GM04504 (cell line): Measurements from ENCODE around the gene HES2.
"Not testable (repeated sequence)": the region's sequence is repeated elsewhere in the genome, so short reads cannot be mapped to it uniquely, and the experiment has no call there.

Source experiments
- DNase-seq: peaks from one replicate; pipeline ENCODE4 v3.0.0-alpha.2; 2012; ENCODE audit warnings: low read depth

HES2 gene

DNA sequence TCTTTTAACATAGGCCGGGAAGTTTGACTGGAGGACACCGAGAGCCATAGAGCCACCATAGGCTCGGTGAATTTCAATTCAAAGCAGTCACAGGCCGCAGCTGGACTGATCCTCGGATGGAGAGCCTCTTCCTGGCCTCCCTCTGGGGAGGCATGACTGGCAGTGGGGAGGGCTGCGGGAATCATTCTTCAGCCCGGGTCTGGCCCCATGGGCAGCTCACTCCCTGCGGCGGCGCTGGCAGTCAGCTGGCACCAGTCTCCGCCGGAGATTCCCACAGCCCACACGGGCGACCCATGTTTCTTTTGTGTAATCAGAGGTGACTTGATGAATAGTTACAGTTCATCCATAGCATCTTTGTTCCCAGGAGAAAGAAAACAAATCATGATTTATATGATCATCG is 15.4 kb upstream of the HES2 start:
- DNase-seq, result no peak

DNA sequence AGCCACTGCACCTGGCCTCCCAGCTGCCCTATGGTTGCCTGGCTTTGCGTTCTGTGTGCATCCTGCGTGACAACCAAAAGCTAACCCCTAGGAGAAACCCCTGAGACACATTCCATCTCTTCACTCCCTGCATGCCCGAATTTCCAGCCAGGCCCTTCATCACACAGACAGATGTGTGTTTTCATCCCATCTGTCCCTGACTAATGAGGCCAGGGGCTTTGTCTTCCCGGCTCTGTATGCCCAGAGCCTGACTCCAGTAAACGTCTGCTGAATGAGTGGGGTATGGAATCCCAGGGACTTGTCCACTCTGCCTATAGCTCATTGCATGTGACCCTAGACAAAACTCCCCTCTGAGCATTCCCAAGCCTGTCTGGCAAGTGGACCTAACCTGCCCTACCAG is 14.5 kb upstream of the HES2 start:
- DNase-seq, result no peak

DNA sequence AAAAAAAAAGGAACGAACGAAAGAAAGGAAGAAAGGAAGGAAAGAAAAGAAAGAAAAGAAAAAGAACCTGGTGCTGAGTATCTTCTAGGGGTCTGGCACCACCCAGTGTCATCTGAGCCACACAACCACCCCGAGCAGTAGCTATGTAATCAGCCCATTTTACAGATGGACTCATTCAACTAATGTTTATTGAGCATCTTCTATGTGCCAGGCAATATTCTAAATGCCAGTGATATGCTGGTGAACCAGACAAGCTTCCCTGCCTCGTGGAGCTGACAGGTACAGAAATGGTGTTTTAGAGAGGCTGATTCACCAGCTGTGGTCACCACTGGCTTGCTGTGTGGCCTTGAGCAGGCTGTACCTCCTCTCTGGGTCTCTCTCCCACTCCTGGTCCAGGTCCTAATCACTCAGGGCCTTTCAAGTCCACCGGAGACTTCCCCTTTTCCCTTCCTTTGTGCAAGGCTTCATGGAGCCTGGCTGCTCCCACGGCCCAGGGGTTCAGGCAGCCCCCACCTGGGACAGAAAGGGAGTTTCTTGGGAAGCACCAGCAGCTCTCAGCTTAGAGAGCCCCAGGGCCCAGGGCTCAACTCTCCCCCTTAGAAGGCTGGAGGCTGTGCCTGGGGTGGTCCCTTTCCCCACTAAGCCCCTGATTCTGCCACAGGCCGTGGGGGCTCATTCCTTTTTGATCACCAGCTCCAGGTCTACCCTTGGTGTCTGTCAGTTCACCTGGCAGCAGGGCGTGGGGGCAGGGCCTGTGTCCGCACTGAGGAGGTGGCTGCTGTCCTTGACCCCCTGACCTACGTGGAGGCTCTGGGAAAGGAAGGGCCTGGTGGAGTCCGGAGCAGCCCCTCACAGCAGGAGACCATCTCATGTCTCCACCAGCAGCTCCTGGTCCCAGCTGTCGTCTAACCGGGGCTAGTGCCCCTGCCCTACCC is 12.2 kb upstream of the HES2 start:
- not testable (repeated sequence) for DNase-seq

DNA sequence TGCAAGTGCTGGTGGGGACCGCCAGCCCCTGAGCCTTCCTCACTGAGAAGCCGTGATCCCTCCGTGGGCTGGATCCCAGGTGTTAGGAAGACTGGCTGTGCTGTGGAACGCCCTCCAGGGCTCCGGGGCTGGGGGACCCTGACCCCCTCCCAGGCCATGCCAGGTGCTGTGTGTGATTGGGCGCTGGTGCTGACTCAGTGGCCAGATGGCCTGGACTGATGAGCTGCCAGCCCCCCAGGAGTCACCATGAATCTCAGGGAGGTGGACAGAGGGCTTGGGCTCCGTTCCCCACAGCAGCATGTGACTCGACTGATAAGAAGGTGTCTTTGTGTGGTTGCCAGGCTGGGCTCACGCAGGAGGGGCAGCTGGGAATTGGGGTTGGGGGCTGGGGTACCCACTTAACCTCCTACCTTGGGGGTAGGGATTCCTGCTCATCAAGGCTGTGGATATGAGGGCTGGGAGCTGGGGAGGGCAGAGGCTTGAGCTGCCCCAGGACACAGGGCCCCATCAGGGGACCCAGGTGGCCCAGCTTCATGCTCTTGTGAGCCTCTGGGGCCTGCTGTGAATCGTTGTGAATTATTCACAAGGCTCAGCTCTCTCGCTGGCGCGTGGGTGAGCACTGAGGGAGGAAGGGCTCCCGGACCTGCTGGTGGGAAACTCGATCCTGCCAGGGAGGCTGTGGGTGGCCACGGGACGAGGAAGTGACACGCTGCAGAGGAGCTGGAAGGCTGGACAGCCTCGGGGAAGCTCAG is 10.1 kb upstream of the HES2 start:
- DNase-seq, result not testable (repeated sequence)

DNA sequence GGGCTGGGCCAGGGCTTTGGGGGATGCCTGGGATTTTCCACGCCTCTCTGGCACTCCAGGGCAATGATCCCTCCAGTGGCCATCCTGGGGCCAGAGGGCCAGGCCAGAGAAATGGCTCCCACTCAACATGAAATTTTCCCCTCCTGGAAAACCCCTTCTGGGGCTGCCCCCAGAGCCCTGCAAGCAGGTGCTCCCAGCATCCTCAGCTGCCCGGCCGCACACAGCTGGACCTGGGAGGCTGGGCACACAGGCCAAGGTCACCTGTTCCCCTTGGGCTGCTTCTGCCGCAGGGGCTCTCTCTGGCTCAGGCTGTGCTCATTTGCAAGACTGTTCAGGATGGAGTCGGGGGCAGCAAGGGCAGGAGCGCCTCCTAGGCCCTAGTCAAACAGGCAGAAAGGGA is 8.7 kb upstream of the HES2 start:
- DNase-seq, result not testable (repeated sequence)

DNA sequence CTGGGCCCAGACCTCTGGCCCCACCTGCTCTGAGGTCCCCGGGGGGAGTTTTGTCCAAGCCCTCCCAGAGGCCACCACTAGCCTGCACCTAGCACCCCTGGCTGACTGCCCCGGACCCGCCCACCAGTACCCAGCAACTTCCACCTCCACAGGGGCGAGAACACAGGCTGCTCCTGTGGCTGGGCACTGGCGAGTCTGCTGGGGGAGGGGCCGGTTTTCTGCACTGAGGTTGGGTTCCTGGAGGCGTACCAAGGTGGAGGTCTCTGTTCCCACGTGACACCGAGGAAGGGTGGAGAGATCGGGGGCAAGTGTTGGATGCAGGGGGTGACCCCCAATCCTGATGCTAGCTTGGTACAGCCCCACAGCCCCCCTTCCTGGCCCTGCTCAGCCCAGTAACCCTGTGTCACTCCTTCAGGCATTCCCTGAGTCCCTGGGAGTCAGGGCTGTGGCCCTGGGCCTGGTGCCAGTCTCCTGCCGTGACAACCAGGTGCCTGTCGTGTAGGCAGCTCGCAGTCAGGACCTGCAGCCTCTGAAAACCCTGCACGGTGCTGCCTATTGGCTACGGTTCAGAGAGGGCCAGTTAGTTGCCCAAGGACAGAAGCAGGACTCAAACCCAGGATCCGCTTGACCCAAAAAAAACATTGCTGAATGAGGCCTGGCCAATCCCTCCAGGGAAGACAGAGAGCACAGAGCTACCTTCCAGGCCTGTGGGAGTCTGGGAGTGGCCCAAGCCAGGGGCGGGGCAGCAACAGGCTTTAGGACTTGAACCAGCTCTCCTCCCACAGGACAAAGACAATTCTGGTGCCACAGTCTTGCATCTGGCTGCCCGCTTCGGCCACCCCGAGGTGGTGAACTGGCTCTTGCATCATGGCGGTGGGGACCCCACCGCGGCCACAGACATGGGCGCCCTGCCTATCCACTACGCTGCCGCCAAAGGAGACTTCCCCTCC is 8.0 kb upstream of the HES2 start:
- no peak for DNase-seq

DNA sequence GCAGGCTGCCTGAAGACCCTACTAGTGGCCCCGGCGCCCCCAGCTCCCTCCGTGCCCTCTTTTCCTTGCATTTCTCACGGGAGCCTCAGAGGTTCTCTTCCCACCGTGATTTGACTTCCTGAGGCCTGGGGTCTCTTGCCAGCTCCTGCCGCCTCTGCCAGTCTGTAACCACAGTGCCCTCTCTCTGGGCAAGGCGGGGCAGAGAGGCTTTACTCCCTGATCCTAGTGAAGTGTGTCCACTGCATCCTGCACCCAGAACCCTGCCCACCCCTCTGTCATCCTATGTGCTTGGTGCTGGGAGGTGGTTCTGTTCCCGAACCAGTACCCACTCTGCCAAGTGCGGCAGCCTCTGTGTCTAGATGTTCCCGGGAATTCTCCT is 7.2 kb upstream of the HES2 start:
- DNase-seq, result no peak

DNA sequence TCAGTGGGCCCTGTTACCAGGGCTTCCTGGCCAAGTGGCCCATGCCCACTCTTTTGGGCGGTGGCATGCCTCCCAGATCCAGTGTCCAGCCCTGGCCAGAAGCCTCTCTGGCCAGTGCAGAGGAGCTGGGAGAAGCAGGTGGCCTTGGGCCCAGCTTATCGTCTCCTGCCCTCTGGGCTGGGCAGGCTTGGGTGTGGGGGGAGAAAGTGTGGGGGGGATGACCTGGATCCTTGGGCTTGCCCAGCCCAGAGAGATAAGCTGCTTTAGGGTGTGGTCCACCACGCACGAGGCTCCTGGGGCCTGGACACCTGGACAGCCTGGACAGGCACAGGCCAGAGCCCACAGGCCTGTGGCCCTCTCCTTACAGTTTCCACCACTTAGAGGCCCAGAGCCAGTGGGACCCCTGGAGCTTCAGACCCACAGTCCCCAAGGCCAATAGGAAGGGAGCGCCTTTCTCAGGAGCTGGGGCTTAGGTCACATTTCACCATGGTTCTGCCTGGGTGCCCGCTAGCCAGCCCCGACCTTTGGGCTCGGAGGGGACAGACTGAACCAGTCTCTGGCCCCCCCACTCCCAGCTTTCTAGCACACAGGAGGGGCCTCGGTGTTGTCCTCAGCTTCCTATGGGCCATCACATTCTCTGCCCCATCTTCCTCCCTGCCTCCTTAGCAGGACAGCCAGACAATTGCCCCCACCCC is 6.7 kb upstream of the HES2 start:
- DNase-seq, result no peak

DNA sequence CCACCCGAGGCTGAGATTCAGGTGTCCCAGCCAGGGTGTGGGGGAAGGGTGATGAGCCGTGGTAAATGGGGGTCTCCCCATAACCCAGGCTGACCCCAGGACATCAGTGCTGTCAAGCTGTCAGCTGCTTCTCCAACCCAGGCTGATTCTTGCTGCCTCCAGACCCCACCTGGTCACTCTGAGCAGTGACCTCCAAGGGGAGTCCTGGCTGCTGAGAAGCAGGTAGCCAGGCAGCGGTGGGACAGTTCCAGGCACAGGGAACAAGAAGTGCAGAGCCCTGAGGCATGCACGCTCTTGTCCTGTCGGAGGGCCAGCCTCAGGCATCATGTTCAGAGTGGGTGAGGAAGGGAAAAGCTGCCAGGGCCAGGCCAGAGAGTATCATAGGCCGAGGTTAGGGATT is 5.9 kb upstream of the HES2 start:
- DNase-seq, result no peak

DNA sequence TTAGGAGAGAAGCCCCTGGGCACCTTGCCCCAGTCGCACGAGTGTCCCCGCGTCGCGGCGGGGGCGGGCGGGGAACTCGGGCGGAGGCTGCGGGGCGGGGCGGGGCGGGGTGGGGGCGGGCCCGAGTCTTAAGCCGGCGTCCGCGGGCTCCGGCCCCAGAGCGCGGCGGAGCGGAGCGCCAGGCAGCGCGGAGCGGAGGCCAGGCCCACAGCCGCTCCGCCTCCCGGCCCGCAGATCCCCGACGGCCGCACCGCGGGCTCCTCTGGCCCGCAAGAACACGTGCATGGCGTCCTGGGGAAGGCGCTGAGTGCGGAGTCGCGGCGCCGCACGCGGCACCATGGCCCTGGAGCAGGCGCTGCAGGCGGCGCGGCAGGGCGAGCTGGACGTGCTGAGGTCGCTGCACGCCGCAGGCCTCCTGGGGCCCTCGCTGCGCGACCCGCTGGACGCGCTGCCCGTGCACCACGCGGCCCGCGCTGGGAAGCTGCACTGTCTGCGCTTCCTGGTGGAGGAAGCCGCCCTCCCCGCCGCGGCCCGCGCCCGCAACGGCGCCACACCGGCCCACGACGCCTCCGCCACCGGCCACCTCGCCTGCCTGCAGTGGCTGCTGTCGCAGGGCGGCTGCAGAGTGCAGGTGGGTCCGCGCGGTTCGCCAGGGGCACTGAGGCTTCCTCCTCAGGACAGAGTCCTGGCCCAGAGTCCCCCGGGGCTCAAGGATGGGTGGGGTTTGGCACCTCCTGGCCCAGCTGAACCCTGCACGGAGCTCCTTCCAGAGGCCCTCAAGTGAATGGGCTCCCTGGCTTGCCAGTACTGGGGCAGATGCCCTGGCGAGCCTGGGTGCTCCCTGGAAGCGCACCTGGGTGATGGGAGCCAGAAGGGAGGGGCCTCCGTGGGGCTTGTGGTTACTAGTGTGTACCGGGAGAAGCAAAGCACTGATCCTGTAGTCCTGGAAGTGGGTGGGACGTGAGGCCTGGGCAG is 5.2 kb upstream of the HES2 start, which contains the start of gene ESPN:
ESPN (plus strand) TSS at position 158 of the 975 bp plus-strand sequence; CDS start at position 338, 180 bp downstream.
- no peak for DNase-seq

DNA sequence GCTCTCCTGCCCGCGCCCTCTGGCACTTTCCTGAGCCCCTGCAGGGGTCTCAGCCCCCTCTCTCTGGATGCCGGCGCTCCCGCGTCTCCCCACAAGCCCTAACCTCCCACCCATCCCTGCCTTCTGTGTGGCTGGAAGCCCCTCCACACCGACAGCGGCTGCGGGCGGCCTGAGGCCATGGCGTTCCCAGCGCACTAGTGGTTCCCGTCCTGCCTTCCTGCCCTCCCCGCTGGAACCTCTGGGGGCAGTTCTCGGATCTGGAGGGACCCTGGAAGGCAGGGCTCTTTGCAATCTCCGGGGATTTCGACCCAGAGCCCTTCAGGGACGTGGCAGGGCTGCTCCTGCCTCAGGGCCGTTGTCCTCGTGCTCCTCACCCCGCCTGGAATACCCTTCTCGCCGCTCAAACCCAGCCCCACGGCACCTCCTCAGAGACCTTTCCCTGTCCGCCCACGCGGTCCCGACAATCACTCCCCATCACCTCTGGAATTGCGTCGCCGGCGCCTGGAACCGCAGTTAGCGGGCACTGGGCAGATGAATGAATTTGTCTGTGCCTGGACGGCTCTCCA is 4.4 kb upstream of the HES2 start:
- DNase-seq, result no peak

DNA sequence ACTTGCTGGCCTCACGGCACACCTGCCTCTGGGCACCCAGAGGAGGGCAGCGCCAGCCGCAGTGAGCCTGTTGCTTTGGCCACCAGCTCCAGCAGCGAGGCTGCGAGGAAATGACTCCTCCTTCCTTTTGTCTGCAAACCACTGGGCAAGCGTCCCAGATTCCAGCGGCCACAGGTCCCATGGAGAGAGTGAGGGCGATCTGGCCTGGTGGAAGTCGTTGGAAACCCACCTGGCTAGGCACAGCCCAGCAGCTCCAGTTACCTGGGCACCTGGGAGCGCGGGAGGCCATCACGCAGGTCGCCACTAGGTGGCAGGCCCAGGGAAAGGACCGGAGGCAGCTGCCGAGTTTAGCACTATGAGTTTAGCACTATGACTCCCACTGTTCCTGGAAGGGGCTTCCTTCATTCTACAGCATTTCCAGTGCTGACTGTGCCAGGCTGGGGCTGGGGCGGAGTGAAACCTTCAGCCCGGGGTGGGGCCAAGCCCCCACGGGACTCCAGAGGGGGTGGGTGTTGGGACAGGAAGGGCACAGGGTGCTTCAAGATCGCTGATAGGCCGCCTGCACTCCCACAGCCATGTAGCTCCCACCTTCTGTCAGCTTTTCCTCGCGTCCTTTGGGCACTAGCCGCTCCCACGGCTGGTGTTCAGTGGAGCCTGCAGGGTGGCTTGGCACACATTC is 3.7 kb upstream of the HES2 start:
- DNase-seq, result no peak

DNA sequence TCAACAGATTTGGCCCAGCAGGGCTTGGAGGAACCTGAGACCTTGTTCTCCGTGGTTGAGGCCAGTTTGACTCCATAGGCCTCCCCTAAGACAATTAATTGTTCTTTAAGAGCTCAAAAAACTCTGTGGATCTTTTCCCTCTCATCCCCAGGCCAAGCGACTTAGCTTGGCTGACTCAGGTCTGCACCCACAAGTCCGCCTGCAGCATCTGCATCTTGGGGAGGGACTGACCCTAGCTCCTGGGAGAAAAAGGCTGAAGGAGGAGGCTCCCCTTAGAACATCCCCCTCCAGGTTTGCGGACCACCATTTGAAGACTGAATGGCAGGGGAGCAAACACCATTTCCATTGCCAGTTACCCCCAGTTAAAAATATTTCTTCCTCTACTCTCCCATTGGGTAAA is 1.5 kb upstream of the HES2 start:
- no peak for DNase-seq

DNA sequence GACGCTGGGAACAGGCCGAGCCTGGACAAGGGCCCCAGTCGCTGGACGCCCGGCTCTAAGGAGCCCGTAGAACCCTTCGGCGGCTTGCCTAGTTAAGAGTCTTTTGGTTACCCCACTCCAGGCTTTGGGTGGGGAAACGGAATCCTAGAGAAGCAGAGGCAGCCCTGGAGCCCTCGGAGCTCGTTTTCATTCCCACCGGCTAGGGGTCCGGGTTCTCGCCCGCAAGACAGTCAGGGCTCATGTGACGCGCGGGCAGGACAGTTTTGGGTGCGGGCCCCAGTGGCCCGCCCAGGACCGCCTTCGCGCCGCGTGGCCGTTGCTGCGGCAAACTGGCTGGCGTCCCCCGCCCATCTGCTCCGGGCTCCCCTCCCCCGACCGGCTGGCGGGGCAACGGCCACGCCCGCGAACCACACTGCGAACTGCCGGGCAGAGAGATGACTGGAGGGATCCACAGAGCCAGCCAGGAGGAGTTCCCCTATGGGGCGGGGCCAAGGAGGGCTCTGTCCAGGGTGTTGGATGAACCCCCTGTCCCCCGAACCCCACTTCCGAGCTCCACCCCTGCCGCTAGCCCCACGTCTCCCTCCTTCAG is 829 bp upstream of the HES2 start:
- no peak for DNase-seq

DNA sequence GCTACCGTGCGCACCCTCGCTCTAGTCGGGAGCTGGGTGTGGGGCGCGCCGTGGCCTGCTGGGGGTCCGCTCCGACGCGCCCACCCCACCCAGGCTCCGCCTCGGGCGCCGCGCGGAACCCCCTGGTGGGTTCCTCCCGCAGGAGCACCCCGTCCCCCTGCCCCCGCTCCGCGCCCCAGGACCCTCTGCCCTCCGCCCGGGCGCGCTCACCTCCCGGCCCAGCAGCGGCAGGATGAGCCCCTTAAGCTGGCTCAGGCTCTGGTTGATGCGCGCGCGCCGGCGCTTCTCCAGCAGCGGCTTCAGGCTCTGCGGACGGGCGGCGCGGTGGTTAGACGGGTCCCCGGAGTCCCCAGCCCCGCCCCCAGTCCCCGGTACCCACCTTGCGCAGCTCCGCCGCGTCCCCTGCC is 319 bp downstream of the HES2 start:
- no peak for DNase-seq

DNA sequence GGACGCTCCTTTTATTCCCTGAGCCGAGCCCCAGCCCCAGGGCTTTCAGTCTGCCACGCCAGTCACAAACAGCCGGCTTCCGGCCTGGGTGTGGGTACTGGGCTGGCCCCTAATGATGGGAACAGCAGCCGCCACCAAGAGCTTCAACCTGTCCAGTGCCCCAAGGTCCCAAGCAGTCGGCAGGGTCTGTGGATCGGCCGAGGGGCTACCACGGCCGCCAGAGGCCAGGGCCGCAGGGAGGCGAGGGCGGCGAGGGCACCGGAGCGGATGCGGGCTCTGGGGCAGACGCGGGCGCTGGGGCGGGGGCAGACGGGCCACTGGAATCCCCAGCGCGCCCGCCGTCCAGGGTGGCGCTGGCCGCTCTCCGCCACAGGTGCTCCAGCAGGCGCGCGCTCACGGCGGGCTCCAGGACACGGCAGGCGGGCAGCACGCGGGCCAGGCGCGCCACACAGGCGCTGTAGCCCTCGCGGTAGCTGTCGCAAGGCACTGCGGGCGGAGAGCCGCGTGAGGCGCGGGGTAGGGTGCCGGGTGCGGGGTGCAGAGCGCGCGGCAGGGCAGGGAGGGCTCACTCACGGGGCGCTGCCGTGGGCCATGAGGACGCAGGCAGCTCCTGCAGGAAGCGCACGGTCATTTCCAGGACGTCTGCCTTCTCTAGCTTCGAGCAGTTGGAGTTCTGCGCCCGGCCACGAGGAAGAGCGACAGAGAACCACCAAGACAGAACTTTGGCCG is 887 bp downstream of the HES2 start:
- no peak for DNase-seq

DNA sequence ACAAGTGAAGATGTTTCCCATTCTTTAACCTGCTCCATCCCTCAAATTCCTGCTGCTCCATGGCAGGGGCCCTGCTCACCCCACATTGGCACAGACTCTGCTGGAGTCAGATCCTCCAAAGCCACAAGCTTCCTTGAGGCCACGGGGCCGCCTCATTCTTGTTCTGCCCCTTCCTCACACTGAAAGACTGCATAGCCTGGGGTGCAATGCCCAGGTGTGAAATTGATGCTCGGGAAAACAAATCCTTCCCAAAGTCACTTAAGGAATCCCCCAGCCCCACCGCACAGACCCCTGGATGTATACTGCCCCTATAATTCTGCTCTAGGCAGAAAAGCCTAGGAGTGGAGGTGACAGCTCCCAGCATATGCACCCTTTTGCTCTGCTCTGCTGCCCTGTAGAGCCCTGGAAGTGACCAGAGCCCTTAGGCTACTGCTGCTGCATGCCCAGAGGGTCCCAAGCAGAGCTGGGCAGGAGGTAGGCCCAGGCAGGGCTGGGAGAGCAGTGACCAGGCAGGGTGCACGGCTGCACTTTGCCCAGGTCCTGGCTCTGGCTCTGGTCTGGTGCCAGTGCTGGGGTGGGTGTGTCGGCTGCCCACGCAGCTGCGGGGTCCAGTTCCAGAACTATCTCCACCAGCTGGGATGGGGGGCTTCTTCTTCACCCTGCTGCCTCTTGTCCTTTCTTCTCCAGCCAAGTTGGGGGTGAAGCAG is 1.6 kb downstream of the HES2 start:
- no peak for DNase-seq

DNA sequence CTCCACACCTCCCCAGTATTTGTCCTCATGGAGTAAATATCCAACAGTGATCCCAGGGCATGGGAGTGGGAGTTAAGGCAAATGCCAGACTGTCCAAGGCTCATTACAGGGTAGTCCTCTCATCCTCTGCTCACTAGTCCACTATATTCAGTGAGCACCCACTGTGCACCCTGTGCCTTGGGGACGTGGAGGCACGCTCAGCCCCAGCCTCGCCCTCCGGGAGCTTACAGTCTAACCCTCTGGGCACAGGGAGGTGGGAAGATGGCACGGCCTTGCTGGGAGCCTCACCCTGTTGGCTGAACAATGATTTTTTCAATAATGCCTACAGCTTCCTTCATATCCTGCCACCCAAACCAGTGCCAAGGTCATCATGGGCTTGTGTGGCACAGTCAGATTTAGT is 2.8 kb downstream of the HES2 start:
- no peak for DNase-seq
